Fibroblast of the conjunctiva (primary cell): Measurements from ENCODE around the gene ATN1.
"Not testable (repeated sequence)": the region's sequence is repeated elsewhere in the genome, so short reads cannot be mapped to it uniquely, and the experiment has no call there.

Experiments
- DNase-seq: peaks from one replicate; pipeline ENCODE4 v3.0.0-alpha.2; 2010; ENCODE audit warnings: low read depth

Gene ATN1

DNA sequence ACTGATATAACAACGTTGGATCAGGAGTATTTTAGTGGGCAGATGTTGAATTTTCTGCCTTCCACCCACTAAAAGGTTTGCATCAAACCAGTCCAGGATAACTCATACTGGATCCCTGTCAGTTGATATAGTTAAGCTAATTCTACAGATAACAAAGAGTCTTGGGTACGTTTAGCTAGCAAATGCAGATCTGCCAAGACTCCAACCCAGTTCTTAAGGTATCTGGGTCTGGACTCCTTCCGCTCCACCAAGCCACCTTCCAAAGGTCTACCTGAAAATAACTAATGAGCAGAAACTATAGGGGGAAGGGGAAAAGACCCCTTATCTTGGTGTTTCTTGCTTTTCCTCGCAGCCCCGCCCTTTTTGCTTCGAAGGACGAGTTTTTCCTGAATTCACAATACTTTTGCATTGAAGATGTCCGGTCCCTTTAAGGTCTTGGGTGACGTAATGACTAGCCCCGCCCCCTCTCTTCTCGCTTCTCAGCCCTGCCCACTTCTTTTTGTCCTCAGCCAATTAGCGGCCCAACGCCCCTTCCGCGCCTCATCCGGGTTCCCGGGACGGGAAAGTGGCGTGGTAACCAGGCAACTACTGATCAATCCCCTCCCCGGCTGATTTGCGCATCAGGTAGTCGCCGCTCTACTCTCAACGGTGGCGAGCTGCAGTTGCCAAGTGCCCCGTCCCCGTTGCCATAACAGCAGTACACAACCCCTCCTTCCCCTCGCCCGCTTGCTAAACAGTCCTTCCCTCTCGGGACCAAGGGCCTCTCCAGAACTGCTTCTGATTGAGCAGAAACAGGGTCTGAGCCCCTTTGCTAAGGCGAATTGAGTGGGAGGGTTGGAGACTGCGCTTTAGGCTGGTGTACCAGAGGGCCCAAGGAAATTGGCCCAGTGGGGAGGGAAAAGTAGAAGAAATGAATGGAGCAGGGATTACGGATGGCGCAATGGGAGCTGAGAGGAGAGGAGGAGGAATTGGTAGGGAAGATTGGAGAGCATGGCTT, 23.2 kb upstream of the ATN1 start, which contains the start of gene LRRC23:
TSS of gene LRRC23 (plus strand) at position 543 of the 997 bp plus-strand sequence. CDS start 812 bp downstream, outside the sequence.
- peak; percentile 91 for DNase-seq

DNA sequence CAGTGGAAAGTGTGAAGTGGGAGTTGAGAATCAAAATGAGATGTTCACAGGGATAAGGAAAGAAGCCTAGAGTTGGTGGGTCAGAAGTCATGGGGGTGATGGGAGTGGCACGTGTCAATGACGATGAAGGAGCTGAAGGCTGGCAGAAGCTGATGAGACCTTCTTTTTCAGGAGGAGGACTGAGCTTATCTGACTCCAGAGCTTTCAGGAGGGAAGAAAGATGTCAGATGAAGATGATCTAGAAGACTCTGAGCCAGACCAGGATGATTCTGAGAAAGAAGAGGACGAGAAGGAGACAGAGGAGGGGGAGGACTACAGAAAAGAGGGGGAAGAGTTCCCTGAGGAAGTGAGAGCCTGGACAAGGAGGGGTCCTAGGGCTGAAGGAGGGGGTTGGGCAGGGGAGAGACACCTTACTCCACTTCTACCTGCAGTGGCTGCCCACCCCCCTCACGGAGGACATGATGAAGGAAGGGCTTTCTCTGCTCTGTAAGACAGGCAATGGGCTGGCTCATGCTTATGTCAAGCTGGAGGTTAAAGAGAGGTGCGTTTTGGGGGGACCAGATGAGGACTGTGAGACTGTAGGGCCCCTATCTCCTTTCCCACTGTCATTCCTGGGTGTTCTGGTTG, 22.2 kb upstream of the ATN1 start:
- DNase-seq, result no peak

DNA sequence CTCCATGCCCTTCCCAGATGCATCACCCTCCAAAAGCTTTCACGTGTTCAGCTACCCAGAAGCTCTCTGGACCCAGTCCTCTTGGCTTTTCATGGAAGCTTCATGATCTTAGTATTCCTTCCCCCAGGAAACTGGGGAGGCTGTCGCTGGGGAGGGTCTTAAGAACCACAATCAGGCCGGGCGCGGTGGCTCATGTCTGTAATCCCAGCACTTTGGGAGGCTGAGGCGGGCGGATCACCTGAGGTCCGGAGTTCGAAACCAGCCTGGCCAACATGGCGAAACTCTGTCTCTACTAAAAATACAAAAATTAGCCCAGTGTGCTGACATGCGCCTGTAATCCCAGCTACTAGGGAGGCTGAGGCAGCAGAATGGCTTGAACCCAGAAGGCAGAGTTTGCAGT, 19.6 kb upstream of the ATN1 start:
- not testable (repeated sequence) for DNase-seq

DNA sequence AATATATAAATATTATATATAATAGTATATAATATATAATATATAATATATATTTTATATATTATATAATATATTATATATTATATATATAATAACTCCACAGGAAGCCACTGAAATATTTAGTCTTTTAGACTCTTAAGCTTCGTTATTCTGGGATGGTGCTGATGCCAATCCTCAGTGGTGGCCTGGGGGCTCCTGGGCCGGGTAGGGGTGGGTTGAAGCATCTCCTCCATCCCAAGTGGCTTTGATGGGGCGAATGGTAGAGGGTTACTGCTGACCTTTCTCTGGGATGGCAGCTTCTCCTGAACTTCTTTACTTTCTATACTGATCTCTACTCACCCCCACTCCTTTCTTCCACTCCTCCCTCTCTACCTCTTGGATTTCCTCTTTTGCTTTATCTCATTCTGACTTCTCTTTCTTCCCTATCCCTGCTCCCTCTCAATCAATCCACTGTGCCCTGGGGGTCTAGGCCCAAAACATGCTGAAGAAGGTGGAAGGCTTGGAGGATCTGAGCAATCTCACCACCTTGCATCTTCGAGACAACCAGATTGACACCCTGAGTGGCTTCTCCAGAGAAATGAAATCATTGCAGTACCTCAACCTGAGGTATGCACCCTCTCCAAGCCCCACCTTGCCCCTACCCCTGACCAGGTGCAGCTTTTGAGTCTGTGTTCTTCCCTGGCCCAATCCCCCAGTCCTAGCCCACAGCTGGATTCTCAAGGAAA, 18.2 kb upstream of the ATN1 start:
- no peak for DNase-seq

DNA sequence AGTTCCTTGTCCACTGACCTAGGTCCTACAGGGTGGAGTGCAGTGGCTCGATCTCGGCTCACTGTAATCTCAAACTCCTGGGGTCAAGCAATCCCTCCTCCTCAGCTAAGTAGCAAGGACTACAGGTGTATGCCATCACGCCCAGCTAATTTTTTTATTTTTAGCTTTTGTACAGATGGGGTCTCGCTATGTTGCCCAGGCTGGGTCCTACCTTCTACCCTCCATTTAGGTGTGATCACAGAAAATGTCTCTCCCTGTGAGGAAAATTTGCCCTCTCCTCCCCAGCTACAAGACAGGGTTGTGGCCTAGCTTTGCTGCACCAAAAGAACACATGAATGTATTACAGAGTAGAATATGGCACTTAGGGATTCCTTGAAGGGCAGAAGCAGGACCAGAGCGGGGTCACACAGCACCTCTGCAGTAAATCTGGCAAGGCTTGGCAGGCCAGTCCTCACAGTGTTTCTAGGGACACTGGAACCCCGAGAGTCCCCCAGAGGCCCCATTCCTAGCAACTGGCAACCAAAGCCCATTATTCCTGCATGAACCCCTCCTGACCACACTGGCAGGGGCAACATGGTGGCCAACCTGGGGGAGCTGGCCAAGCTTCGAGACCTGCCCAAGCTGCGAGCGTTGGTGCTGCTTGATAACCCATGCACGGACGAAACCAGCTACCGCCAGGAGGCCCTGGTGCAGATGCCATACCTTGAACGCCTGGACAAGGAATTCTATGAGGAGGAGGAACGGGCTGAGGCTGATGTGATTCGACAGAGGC, 15.4 kb upstream of the ATN1 start:
- no peak for DNase-seq

DNA sequence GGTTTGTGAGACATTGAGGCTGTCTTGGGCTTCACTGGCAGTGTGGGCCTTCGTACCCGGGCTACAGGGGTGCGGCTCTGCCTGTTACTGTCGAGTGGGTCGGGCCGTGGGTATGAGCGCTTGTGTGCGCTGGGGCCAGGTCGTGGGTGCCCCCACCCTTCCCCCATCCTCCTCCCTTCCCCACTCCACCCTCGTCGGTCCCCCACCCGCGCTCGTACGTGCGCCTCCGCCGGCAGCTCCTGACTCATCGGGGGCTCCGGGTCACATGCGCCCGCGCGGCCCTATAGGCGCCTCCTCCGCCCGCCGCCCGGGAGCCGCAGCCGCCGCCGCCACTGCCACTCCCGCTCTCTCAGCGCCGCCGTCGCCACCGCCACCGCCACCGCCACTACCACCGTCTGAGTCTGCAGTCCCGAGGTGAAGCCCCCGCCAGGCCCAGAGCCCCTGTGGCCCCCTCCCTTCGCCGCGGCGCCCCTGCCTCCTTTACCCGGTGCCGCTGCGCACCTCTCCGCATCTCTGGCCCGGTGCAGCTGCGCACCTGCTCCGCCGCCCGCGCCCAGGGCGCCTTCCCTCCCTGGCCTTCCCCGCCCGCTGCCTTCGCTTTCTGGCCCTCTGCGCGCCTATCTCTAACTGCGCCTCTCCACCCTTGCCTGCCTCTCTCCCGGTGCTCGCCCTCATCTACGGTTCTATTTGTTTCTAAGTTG, 13.4 kb upstream of the ATN1 start, which contains the start of gene ENO2:
TSS of gene ENO2 (plus strand) at position 335 of the 701 bp plus-strand sequence. CDS start 1,253 bp downstream, outside the sequence.
- no peak for DNase-seq

DNA sequence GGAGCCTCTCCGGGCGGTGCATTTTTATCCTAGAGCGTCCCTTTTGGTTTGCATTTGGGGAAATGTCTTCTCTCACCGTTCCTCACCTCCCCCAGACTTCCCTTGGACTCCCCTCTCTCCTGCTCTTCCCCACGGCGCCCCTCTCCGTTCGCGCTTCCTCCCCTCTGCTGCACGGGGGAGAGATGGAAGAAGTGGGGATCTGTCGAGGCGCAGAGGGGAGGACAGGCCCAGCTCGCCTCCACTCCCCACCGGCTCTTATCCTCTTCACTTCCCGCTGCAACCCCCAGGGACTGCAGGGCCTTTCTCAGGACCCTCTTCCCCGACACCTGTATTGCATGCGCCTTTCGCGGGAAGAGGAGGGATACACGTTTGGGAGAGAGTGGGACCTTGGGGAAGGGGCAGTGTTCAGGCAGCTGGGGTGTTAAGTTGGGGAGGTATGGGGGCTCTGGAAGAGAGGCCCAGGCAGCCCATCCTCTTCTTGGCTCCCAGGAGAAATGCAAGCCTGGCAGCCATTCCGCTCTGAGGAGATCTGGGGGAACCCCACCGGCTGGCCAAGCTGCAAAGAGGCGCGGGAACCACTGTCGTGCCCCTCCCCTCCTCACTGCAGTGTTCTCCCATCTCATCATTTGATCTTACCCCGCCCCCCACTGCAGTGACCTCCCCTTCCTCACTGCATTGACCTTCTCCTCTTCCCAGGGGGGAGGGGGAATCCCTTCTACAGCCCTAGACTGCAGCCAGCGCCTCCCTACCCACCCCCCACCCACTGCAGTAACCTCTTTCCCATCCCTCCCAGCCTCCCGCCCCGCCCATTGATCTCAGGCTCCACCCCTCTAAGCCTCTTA, 12.6 kb upstream of the ATN1 start:
- no peak for DNase-seq

DNA sequence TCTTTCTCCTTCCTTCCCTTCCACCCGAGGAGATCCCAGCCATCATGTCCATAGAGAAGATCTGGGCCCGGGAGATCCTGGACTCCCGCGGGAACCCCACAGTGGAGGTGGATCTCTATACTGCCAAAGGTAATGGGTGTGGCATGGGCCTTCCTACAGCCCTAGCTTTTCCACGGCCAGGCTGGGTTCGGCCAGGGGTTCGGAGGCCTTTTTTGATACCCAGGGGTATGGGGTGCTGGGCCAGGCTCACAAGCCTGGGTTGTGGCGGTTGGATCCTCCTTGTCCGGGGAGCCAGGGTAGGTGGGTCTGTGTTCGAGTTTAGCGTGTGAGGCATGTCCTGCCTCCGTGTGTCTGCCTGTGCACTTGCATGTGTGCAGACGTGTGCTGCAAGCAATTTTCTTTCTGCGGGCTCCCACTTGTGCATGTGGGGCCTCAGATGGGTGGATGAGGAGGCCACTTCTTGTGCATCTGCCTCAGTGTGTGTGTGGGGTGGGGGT, 11.9 kb upstream of the ATN1 start:
- no peak for DNase-seq

DNA sequence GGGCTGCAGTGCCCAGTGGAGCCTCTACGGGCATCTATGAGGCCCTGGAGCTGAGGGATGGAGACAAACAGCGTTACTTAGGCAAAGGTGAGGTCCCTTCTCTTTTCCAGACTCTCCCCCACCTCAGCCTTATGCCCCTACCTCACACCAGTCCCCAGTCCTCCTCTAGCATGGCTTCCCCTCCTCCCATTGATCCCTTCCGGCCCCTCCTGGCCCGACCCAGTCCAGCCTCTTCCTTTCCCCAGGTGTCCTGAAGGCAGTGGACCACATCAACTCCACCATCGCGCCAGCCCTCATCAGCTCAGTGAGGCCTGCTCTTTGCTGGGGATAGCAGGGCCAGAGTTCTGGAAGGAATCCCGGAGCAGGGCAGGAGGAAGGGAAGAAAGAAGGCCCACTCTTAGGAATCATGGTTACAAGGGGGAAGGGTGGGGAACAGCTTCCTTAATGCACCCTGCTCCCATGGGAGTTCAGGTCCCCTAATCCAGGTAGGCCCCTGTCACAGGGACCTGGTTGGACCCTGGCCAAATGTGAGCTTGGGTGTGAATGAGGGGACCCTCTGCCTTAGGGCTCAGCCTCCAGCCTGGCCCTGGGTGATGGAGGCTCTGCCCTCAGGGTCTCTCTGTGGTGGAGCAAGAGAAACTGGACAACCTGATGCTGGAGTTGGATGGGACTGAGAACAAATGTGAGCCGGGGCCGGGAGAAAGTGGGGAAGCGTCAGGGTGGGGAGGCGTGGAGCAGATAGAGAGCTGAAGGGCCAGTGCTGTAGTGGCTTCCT, 11.1 kb upstream of the ATN1 start:
- DNase-seq, result no peak

DNA sequence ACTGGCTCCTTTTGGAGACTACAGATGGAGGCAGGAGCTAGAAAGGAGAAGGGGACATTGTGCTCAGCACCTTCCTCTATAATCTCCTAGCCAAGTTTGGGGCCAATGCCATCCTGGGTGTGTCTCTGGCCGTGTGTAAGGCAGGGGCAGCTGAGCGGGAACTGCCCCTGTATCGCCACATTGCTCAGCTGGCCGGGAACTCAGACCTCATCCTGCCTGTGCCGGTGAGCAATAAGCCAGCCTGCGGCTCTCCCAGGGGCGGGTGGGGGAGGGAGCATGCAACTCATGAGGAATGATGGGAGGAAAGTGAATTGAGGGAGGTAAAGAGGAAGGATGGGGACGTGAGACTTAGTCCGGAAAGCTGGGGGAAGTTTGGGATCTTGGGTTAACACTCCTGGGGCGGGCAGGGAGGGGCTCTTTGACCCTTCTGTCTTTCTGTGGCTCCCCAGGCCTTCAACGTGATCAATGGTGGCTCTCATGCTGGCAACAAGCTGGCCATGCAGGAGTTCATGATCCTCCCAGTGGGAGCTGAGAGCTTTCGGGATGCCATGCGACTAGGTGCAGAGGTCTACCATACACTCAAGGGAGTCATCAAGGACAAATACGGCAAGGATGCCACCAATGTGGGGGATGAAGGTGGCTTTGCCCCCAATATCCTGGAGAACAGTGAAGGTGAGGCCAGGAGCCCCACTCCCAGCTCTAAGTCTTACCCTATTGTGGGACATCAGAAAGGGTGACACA, 10.1 kb upstream of the ATN1 start:
- no peak for DNase-seq

DNA sequence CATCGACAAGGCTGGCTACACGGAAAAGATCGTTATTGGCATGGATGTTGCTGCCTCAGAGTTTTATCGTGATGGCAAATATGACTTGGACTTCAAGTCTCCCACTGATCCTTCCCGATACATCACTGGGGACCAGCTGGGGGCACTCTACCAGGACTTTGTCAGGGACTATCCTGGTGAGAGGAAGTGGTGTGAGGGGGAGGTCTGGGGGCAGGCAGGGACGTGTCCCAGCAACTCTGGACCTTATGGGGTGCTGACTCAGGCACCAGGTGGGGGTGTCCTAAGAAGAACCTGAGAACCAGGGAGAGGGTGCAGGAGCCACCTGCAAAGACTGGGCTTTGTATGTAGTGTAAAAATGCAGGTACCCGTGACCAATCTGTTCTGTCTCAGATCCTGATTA, 8.2 kb upstream of the ATN1 start:
- DNase-seq, result no peak

DNA sequence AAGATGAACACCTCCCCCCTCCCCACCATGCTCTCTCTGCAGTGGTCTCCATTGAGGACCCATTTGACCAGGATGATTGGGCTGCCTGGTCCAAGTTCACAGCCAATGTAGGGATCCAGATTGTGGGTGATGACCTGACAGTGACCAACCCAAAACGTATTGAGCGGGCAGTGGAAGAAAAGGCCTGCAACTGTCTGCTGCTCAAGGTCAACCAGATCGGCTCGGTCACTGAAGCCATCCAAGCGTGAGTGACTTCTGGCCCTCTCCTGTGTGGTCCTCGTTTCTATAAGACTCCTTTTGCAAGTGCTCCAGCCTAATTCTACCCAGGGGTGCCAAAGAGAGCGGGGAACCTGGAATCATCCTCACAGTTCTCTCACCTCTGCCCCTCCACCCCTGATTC, 6.2 kb upstream of the ATN1 start:
- DNase-seq, result no peak

DNA sequence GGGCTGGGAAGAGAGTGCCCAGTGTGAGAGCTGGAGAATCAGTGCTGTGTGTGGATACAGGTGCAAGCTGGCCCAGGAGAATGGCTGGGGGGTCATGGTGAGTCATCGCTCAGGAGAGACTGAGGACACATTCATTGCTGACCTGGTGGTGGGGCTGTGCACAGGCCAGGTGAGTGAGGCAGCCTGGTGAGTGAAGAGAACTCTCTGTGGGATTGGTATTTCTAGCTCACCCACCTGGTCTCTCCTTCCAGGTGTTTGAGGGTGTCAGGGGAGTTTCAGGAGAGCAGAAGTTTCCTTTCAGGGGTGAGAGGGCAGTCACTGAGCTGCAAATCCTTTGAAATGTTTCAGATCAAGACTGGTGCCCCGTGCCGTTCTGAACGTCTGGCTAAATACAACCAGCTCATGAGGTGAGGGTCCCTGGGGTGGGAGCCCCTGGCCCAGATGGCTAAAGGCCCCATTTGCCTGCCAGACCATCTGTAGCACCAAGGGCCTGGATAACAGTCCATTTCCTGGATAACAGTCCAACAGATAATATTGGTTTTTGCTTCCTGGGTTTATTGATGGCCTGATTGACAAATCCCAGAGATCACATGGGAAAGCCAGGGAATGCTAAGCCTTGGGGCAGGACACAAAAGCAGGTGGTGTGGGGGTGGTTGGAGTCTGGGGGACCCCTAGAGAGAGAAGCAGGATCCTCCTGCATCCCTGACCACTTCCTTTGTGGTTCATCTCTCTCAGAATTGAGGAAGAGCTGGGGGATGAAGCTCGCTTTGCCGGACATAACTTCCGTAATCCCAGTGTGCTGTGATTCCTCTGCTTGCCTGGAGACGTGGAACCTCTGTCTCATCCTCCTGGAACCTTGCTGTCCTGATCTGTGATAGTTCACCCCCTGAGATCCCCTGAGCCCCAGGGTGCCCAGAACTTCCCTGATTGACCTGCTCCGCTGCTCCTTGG, 5.5 kb upstream of the ATN1 start:
- DNase-seq, result no peak

DNA sequence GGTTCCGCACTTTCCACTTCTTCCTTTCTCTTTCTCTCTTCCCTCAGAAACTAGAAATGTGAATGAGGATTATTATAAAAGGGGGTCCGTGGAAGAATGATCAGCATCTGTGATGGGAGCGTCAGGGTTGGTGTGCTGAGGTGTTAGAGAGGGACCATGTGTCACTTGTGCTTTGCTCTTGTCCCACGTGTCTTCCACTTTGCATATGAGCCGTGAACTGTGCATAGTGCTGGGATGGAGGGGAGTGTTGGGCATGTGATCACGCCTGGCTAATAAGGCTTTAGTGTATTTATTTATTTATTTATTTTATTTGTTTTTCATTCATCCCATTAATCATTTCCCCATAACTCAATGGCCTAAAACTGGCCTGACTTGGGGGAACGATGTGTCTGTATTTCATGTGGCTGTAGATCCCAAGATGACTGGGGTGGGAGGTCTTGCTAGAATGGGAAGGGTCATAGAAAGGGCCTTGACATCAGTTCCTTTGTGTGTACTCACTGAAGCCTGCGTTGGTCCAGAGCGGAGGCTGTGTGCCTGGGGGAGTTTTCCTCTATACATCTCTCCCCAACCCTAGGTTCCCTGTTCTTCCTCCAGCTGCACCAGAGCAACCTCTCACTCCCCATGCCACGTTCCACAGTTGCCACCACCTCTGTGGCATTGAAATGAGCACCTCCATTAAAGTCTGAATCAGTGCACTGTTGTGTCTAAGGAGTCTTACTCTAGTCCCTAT, 4.6 kb upstream of the ATN1 start:
- no peak for DNase-seq

DNA sequence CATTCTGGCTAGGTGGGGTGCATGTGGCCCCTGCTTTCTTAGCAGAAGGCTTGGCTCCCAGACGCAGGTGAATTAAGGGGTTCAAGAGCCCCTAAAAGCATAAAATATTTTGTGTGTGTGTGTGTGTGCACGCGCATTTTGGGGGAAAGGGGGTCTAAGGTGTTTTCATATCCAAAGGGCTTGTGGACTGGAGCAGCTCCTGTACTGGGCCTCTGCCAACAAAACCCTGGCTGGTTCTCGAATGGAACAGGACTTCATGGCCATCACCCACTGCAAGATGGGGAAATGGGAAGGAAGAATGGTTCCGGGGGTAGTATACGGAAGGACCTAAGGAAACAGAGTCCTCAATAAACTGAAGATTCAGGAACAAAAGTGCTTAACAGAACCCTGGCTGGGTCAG, 3.9 kb upstream of the ATN1 start:
- no peak for DNase-seq

DNA sequence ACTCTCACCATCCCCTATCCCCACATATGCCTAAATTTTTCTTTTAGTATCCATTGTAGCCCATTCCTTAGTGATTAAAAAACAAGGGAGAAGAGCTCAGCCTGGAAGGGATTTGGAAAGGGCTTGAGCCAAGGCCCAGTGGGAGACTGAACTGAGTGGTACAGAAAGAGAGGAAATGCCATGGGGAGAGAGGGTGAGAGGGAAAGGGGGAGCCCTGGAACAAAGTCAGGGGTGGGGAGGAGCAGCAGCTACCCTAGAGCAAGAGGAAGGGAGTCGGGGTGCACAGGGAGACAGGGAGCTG, 2.6 kb upstream of the ATN1 start:
- DNase-seq, result no peak
